ENCODE measurements around the gene SYDE2. TPM values are rescaled to one million over a fixed set of nuclear protein-coding genes. Genes with fewer than 3 reads are reported as not detected.

Gene SYDE2
- total RNA-seq, 4 donors from 2014 or later = 75.5 to 119 (median 99.3) TPM

DNA sequence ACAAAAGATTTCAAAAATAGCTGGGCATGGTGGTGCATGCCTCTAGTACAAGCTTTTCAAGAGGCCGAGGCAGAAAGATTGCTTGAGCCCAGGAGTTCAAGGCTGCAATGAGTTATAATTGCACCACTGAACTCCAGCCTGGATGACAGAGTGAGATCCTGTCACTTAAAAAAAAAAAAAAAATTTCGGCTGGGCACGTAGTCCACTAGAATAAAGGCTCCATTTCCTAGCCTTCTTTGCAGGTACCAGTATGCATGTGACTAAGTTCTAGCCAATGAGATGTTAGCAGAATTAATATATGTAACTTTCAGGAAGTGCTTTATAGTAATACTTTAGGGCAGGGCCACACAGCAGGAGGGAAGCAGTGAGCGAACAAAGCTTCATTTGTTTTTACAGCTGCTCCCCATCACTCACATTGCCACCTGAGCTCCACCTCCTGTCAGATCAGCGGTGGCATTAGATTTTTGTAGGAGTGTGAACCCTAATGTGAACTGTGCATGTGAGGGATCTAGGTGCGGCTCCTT lies 28.8 kb upstream of the SYDE2 start:
- intact Hi-C loops (cut with DNase I) = no loop called here
- H3K4me1 ChIP-seq = peaks cover 9 to 36% (median 27%) of the 10 kb centered on the region in 4 donors
- no peak for TF ChIP-seq POLR2A (IDR thresholded peaks at IDR 0.05; ENCODE audit: low read depth)
- TF ChIP-seq, protein P1, sequence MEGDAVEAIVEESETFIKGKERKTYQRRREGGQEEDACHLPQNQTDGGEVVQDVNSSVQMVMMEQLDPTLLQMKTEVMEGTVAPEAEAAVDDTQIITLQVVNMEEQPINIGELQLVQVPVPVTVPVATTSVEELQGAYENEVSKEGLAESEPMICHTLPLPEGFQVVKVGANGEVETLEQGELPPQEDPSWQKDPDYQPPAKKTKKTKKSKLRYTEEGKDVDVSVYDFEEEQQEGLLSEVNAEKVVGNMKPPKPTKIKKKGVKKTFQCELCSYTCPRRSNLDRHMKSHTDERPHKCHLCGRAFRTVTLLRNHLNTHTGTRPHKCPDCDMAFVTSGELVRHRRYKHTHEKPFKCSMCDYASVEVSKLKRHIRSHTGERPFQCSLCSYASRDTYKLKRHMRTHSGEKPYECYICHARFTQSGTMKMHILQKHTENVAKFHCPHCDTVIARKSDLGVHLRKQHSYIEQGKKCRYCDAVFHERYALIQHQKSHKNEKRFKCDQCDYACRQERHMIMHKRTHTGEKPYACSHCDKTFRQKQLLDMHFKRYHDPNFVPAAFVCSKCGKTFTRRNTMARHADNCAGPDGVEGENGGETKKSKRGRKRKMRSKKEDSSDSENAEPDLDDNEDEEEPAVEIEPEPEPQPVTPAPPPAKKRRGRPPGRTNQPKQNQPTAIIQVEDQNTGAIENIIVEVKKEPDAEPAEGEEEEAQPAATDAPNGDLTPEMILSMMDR (IDR thresholded peaks at IDR 0.05) = no peak
- TF ChIP-seq EP300 (IDR thresholded peaks at IDR 0.05) = no peak
- TF ChIP-seq POLR2AphosphoS5 (IDR thresholded peaks at IDR 0.05) = no peak
- H3K27me3 ChIP-seq = no peaks in the 10 kb centered on the region
- DNase-seq (ENCODE audit: extremely low spot score) = no peak
- H3K4me3 ChIP-seq = no peak overlapping the region
- no peaks in the 10 kb centered on the region for H3K9me3 ChIP-seq
- H3K27ac ChIP-seq (replicated peaks in 1 of 4) = peak overlapping the region in 2 of 4 donors; percentile 44 to 57
- 80% methylated on average over 6 of the region's 6 CpGs for WGBS
- H3K36me3 ChIP-seq = no peaks in the 10 kb centered on the region

DNA sequence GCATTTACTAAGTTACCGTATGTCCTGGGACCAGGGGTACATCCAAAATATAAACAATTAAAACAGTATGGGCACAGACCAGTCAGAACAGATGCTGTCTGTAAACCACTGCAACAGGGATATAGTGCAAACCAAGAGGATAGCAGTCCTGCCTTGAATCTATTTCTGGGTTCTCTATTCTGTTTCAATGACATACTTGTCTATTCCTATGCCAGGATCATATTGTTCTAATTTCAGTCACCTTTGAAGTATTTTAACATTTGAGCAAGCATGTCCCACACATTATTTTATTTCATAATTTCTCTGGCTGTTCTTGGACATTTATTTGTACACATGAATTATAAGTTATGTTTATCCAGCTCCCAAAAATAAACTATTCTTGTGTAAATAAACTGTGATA lies 28.2 kb upstream of the SYDE2 start:
- intact Hi-C loops (cut with DNase I) = no loop called here
- TF ChIP-seq POLR2AphosphoS5 (IDR thresholded peaks at IDR 0.05) (no peak), EP300 (IDR thresholded peaks at IDR 0.05) (no peak), POLR2A (IDR thresholded peaks at IDR 0.05; ENCODE audit: low read depth) (no peak)
- TF ChIP-seq, protein P1 (IDR thresholded peaks at IDR 0.05) = no peak
- WGBS = 43% methylated on average over 1 of the region's 1 CpG
- Histone ChIP-seq H3K36me3 (no peaks in the 10 kb centered on the region), H3K4me3 (no peak overlapping the region), H3K4me1 (peaks cover 15 to 43% (median 33%) of the 10 kb centered on the region in 4 donors), H3K27ac (replicated peaks in 1 of 4) (peak overlapping the region in 3 of 4 donors; percentile 5 to 57 (median 44)), H3K9me3 (no peaks in the 10 kb centered on the region), H3K27me3 (no peaks in the 10 kb centered on the region)
- DNase-seq (ENCODE audit: extremely low spot score) = no peak

DNA sequence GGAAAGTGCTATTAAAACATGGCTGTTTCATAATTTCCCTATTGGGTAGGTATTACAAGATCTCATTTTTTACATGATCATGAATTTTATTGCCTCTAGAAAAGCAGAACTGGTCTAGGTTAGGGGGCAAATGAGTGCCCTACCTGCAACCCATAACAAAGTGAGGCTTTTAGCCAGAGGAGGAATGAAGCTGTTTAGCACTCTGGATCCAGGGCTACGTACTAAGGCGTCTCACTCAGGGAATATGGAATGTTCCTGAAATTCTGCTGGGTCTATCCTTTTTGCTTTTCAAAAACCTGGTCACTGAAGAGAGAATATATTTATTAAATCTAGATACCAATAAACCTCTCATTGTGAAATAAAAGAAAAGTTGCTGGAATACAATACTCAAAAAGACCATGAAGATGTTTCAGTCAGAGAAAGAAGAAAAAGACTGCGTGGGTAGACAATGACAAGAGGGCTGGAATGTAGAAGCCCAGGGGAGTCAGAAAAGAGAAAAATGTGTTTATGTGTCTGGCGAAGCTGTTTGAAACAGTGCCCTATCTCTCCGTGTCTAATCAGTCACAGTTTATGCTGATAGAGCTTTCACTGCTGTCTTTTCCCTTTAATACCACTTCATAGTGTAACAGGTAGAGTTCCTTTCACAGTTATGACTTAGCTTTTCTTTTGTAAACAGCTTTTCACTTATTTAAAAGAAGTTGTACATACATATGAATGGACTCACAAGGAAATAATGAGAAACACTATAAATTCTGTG lies 25.0 kb upstream of the SYDE2 start:
- intact Hi-C loops (cut with DNase I) = no loop called here
- TF ChIP-seq POLR2AphosphoS5 (IDR thresholded peaks at IDR 0.05) = no peak
- TF ChIP-seq, protein P1 (IDR thresholded peaks at IDR 0.05) = no peak
- no peak for TF ChIP-seq POLR2A (IDR thresholded peaks at IDR 0.05; ENCODE audit: low read depth)
- no peak for TF ChIP-seq EP300 (IDR thresholded peaks at IDR 0.05)
- peak overlapping the region; percentile 68 to 78 (median 70) for H3K27ac ChIP-seq (replicated peaks in 1 of 4)

DNA sequence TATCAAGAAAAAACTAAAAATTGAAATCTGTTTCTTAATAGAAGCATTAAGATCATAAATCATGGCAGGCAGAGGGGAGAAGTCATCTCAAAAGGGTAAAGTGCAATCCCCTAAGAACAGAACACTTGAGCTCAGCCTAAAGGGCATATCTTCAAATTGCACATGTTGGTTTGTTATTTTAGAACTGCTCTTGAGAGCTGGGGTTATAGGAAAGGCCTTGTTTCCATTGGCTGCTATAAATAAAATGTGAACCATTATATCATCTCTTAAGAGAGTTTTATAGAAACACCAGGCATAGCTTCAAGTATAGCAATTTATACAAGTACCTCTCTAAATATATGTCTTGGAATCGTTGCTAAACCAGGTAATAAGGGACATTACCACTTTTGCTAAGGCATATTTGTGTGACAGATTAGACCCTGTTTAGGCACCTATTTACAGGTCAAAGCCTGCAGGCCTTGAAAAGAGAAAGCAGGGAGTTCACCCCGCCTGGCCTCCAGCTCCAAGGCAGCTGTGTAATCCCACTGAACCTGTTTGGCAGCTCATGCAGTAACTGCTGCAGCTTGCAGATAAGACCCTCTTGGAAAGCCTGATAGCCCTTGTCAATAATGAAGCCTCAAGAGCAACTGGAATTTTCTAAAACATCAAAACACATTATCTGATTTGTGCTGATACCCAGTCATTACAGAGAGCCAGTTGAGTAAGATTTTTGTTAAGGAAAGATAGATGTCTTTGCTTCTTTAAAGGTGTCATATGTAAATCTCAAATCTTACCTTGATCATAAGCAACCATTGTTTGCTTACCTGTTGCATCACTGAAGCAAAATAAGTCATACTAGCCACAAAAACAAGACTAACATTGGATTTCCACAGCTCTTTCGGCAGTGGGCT lies 24.2 kb upstream of the SYDE2 start:
- no peaks in the 10 kb centered on the region for H3K36me3 ChIP-seq
- intact Hi-C loops (cut with DNase I) = no loop called here
- no peak for DNase-seq (ENCODE audit: extremely low spot score)
- H3K9me3 ChIP-seq = no peaks in the 10 kb centered on the region
- no peaks in the 10 kb centered on the region for H3K27me3 ChIP-seq
- no peak overlapping the region for H3K4me3 ChIP-seq
- WGBS = 55% methylated on average over 3 of the region's 3 CpGs
- TF ChIP-seq, protein P1 (IDR thresholded peaks at IDR 0.05) = no peak
- TF ChIP-seq POLR2A (IDR thresholded peaks at IDR 0.05; ENCODE audit: low read depth) (no peak), EP300 (IDR thresholded peaks at IDR 0.05) (no peak), POLR2AphosphoS5 (IDR thresholded peaks at IDR 0.05) (no peak)
- peaks cover 15 to 81% (median 68%) of the 10 kb centered on the region in 4 donors for H3K4me1 ChIP-seq
- peak overlapping the region; percentile 68 to 78 (median 70) for H3K27ac ChIP-seq (replicated peaks in 1 of 4)

More for the DNA sequence above, 25.0 kb upstream of the SYDE2 start:
- H3K4me3 ChIP-seq = peak overlapping the region in 2 of 4 donors; percentile 2 to 5
- WGBS = 40% methylated on average over 5 of the region's 5 CpGs
- H3K9me3 ChIP-seq = no peaks in the 10 kb centered on the region
- DNase-seq (ENCODE audit: extremely low spot score) = no peak
- H3K36me3 ChIP-seq = no peaks in the 10 kb centered on the region
- no peaks in the 10 kb centered on the region for H3K27me3 ChIP-seq
- peaks cover 15 to 73% (median 60%) of the 10 kb centered on the region in 4 donors for H3K4me1 ChIP-seq
